ENCODE results near the gene CNTNAP2.
"Not testable (repeated sequence)": the region's sequence is repeated elsewhere in the genome, so short reads cannot be mapped to it uniquely, and the experiment has no call there.

CNTNAP2 gene

DNA sequence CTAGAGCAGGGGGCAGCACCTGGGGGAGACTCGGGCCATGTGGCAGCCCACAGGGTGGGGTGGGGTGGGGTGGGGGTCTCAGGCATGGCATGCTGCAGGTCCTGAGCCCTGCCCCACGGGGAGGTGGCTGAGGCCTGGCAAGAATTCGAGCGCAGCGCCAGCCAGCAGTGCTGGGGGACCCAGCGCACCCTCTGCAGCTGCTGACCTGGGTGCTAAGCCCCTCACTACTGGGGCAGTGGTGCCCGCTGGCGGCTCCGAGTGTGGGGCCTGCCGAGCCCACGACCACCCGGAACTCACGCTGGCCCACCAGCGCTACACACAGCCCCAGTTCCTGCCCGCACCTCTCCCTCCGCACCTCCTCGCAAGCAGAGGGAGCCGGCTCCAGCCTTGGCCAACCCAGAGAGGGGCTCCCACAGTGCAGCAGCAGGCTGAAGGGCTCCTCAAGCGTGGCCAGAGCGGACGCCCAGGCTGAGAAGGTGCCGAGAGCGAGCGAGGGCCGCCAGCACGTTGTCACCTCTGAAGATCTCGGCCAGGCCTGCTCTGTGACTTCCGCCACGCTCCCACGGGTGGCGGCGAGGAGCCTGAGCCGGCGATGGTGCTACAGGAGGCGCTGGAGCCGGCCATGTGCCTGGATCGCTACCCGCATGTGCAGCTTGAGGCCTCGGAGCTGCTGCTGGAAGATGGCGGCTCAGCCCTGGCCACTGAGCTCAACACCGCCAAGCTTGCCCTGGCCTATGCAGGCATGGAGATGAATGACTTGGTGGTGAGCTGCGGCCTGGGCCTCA, 2328.9 kb downstream of the CNTNAP2 start:
- no peak for DNase-seq

DNA sequence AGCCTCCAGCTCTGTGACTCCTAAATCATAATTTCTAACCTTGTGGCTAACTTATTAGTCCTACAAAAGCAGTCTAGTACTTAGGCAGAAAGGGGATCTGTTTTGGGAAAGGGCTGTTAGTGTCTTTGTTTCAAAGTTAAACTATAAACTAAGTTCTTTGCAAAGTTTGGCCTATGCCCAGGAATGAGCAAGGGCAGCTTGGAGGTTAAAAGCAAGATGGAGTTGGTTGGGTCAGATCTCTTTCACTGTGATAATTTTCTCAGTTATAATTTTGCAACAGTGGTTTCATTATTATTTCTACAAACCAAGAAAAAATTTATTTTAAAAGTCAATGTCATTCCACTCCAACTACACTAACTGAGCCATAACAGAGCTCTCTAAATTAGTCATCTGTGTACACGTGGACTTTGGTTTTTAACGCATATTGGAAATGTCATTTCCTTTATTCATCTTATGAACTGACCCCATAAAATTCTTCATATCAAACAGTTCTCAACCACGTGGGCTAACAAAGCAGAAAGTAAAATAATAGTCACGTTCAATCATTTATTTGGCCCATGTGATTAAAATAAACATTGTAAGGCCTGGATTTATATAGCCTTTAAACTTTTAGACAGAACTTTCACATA, 2330.7 kb downstream of the CNTNAP2 start:
- DNase-seq = no peak

DNA sequence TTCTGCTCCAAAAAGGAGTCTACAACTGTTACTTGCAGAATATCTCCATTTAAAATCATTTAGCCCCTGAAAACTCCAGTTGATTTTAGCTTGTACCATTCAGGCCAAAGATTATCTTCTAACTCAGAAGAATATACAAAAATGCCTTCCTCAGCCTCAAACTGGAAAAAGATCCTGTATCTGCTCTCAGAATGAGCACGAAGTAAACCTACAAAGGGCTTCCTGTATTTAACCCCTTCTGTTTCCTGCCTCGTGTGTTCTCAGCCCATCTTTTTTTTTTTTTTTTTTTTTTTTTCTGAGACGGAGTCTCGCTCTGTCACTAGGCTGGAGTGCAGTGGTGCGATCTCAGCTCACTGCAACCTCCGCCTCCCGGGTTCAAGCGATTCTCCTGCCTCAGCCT, 2334.9 kb downstream of the CNTNAP2 start:
- DNase-seq = not testable (repeated sequence)

- no peak for DNase-seq
These were observed 2339.8 kb downstream of the CNTNAP2 start for GRCh38 chr7:148456351-148456750.

- no peak for DNase-seq
These were observed 2340.8 kb downstream of the CNTNAP2 start for GRCh38 chr7:148457310-148457921.

GRCh38 chr7:148458263-148458662, 2341.7 kb downstream of the CNTNAP2 start:
- no peak for DNase-seq

GRCh38 chr7:148461392-148462179, 2345.0 kb downstream of the CNTNAP2 start:
- no peak for DNase-seq

DNA sequence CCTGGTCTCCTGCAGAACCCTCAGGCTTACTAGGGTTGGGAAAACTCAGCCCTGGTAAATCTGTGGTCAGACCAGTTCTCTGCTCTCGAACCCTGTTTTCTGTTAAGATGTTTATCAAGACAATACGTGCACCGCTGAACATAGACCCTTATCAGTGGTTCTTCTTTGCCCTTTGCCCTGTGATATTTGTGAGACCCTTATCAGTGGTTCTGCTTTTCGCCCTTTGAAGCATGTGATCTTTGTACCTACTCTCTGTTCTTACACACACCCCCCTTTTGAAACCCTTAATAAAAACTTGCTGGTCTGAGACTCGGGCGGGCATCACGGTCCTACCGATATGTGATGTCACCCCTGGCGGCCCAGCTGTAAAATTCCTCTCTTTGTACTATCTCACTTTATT, 2346.2 kb downstream of the CNTNAP2 start:
- not testable (repeated sequence) for DNase-seq

- DNase-seq = no peak
These were observed 2346.6 kb downstream of the CNTNAP2 start for GRCh38 chr7:148463210-148463609.

DNA sequence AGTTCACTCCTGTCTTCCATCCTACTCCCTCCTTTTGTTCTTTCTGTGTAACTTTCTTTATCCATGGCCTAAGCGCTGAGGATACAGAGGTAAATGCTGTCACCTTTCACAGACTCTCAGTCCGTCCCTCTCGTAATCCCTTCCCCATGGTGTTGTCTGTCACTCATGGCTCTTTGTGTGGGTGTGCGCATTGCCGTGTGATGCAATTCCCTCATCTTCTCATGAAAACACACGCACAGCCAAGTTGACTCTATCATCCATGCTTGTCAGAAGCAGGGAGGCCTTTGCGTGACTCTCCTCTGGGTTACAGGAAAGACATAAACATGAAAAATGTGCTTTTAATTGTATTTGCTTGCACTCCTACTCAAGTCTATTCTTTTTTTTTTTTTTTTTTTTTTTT, 2348.3 kb downstream of the CNTNAP2 start:
- no peak for DNase-seq

DNA sequence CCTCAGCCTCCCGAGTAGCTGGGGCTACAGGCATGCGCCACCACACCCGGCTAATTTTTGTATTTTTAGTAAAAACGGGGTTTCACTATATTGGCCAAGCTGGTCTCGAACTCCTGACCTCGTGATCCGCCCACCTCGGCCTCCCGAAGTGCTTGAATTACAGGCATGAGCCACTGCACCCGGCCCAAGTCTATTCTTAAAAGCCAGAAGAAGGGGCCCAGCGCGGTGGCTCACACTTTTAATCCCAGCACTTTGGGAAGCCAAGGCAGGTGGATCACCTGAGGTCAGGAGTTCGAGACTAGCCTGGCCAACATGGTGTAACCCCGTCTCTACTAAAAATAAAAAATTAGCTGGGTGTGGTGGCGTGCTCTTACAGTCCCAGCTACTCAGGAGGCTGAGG, 2348.8 kb downstream of the CNTNAP2 start:
- not testable (repeated sequence) for DNase-seq

- DNase-seq = no peak
These were observed 2349.5 kb downstream of the CNTNAP2 start for GRCh38 chr7:148466120-148466519.

- no peak for DNase-seq
These were observed 2352.1 kb downstream of the CNTNAP2 start for GRCh38 chr7:148468700-148469098.
